DND-41 (cell line): ENCODE results near the gene PSMD6.

ENCODE experiments used
- ATAC-seq: fragments of 200-7000 bp; cut with Tn5 transposase; 3 replicates; pipeline ENCODE4 v1.9.1; 2021; ENCODE audit warnings: low read depth; ENCODE audit not compliant: insufficient read depth
- DNase-seq: peaks from one replicate; pipeline ENCODE4 v3.0.0-alpha.2; 2020
- H2AFZ ChIP-seq: 2 replicates; pipeline ENCODE4 v1.6.0; 2012; ENCODE audit warnings: low read depth, low read length
- H3K27ac ChIP-seq: 2 replicates; pipeline ENCODE4 v1.5.1; 2012; ENCODE audit warnings: low read length, inconsistent platforms
- H3K27me3 ChIP-seq: fragments of 200-600 bp; sonication (generic); 2 replicates; pipeline ENCODE4 v1.6.0; 2012; ENCODE audit warnings: low read length, mild to moderate bottlenecking, inconsistent platforms; ENCODE audit not compliant: insufficient read depth, poor library complexity
- H3K36me3 ChIP-seq: 2 replicates; pipeline ENCODE4 v1.5.1; 2012; ENCODE audit warnings: low read length, inconsistent platforms; ENCODE audit not compliant: insufficient read depth
- H3K4me1 ChIP-seq: 2 replicates; pipeline ENCODE4 v1.5.1; 2012; ENCODE audit warnings: mild to moderate bottlenecking, low read length; ENCODE audit not compliant: insufficient read depth
- H3K4me2 ChIP-seq: 2 replicates; pipeline ENCODE4 v1.6.0; 2012; ENCODE audit warnings: mild to moderate bottlenecking, moderate library complexity, low read length, inconsistent platforms; ENCODE audit not compliant: insufficient read depth
- H3K4me3 ChIP-seq, 2 experiments: fragments of 200-600 bp in 1 of 2; shearing (Covaris generic) in 1 of 2; 2 replicates each; pipeline ENCODE4 v1.5.1; 2012 to 2016; ENCODE audit warnings: inconsistent platforms in 2 of 2, low read length in 2 of 2, mild to moderate bottlenecking in 2 of 2, low read depth in 1 of 2, moderate library complexity in 1 of 2
- H3K79me2 ChIP-seq: 2 replicates; pipeline ENCODE4 v1.6.0; 2012; ENCODE audit warnings: low read length, inconsistent platforms; ENCODE audit not compliant: insufficient read depth
- H3K9ac ChIP-seq: 2 replicates; pipeline ENCODE4 v1.6.0; 2012; ENCODE audit warnings: low read depth, mild to moderate bottlenecking, inconsistent platforms, low read length, moderate library complexity
- H3K9me3 ChIP-seq: 2 replicates; pipeline ENCODE4 v1.5.1; 2012; ENCODE audit warnings: low read length, moderate library complexity, mild to moderate bottlenecking, inconsistent platforms; ENCODE audit not compliant: insufficient read depth, severe bottlenecking
- H4K20me1 ChIP-seq: 2 replicates; pipeline ENCODE4 v1.6.0; 2012; ENCODE audit warnings: low read length; ENCODE audit not compliant: insufficient read depth
- CTCF ChIP-seq: IDR thresholded peaks from 2 replicates; pipeline ENCODE4 v1.5.1; 2012; ENCODE audit warnings: borderline replicate concordance, low read length, moderate library complexity, mild to moderate bottlenecking; ENCODE audit not compliant: poor library complexity, severe bottlenecking; ENCODE audit errors: extremely low read depth
- EZH2 ChIP-seq: IDR thresholded peaks from 3 replicates; pipeline ENCODE4 v1.6.1; 2012; ENCODE audit warnings: borderline replicate concordance, low read depth, mild to moderate bottlenecking, moderate library complexity, low read length, inconsistent platforms; ENCODE audit not compliant: severe bottlenecking

The PSMD6 gene

GRCh38 chr3:63975723-63976122 is 47.6 kb downstream of the PSMD6 start:
- no peak for DNase-seq
- Histone ChIP-seq H3K4me1 (0 out of 2 replicates have a peak, but pooled peaks cover 2% of the 10 kb centered on the region), H3K27me3 (no peaks in the 10 kb centered on the region), H4K20me1 (peaks cover 55% of the 10 kb centered on the region), H3K79me2 (peaks cover 94% of the 10 kb centered on the region), H3K27ac (peak overlapping the region; percentile 9; the same call in 1 of the 2 replicates), H3K36me3 (peaks cover 50% of the 10 kb centered on the region), H3K4me2 (no peak overlapping the region), H3K9me3 (no peaks in the 10 kb centered on the region), H3K4me3 (no peak overlapping the region), H2AFZ (no peak overlapping the region), H3K9ac (no peak overlapping the region)
- TF ChIP-seq CTCF (no peak), EZH2 (no peak)
- ATAC-seq: no peak

- Histone ChIP-seq H3K27me3 (no peaks in the 10 kb centered on the region), H3K4me3 (no peak overlapping the region), H3K4me1 (peaks cover 12% of the 10 kb centered on the region), H4K20me1 (peaks cover 55% of the 10 kb centered on the region), H3K9ac (no peak overlapping the region), H2AFZ (no peak overlapping the region), H3K36me3 (peaks cover 38% of the 10 kb centered on the region), H3K27ac (no peak overlapping the region), H3K4me2 (no peak overlapping the region), H3K79me2 (peaks cover 97% of the 10 kb centered on the region), H3K9me3 (no peaks in the 10 kb centered on the region)
- DNase-seq (no peak), ATAC-seq (no peak)
- TF ChIP-seq EZH2 (no peak), CTCF (no peak)
Measured at GRCh38 chr3:63974451-63974850, 48.8 kb downstream of the PSMD6 start.

GRCh38 chr3:63973406-63973805 is 49.9 kb downstream of the PSMD6 start:
- no peak overlapping the region for H2AFZ ChIP-seq
- H3K9ac ChIP-seq: no peak overlapping the region
- no peak overlapping the region for H3K4me2 ChIP-seq
- H3K36me3 ChIP-seq: peaks cover 35% of the 10 kb centered on the region
- no peak overlapping the region for H3K4me3 ChIP-seq
- H3K4me1 ChIP-seq: peaks cover 23% of the 10 kb centered on the region
- H4K20me1 ChIP-seq: peaks cover 55% of the 10 kb centered on the region
- H3K27ac ChIP-seq: no peak overlapping the region
- TF ChIP-seq EZH2 (no peak), CTCF (no peak)
- H3K9me3 ChIP-seq: no peaks in the 10 kb centered on the region
- no peak for DNase-seq
- no peaks in the 10 kb centered on the region for H3K27me3 ChIP-seq
- peaks cover 98% of the 10 kb centered on the region for H3K79me2 ChIP-seq
- ATAC-seq: no peak

- Histone ChIP-seq H3K27ac (no peak overlapping the region), H3K27me3 (no peaks in the 10 kb centered on the region), H3K36me3 (peaks cover 31% of the 10 kb centered on the region), H3K9me3 (no peaks in the 10 kb centered on the region), H3K9ac (no peak overlapping the region), H2AFZ (no peak overlapping the region), H3K4me3 (no peak overlapping the region), H4K20me1 (peaks cover 51% of the 10 kb centered on the region), H3K4me1 (peaks cover 24% of the 10 kb centered on the region), H3K79me2 (peaks cover 95% of the 10 kb centered on the region), H3K4me2 (no peak overlapping the region)
- DNase-seq (no peak), ATAC-seq (no peak)
- TF ChIP-seq CTCF: no peak
- no peak for TF ChIP-seq EZH2
Measured at GRCh38 chr3:63972987-63973386, 50.3 kb downstream of the PSMD6 start.
